ENCODE data around the gene PERM1. TPM values are rescaled to one million over a fixed set of nuclear protein-coding genes. Genes with fewer than 3 reads are reported as not detected.

The PERM1 gene
- total RNA-seq, 6 donors from 2014 or later, result 0.15 to 1.0 (median 0.36) TPM; not detected in 2

GRCh38 chr1:941015-941587 is 40.8 kb downstream of the PERM1 start:
- H3K4me1 ChIP-seq, result peaks cover 33 to 39% (median 34%) of the 10 kb centered on the region in 4 donors
- H3K36me3 ChIP-seq, result peaks cover 3 to 19% (median 17%) of the 10 kb centered on the region in 4 donors
- peak overlapping the region in 3 of 4 donors; percentile 31 to 48 (median 47) for H3K4me3 ChIP-seq
- H3K27ac ChIP-seq, result peak overlapping the region in 3 of 4 donors; percentile 30 to 39 (median 35)
- 6% methylated on average over 35 of the region's 36 CpGs; no CpG with 5 or more reads in 1 of the 2 donors for WGBS, 2 donors
- no peaks in the 10 kb centered on the region for H3K9me3 ChIP-seq
- TF ChIP-seq EP300 (IDR thresholded peaks at IDR 0.05) (no peak), POLR2A (IDR thresholded peaks at IDR 0.05) (no peak), POLR2AphosphoS5 (IDR thresholded peaks at IDR 0.05) (no peak), CTCF (IDR thresholded peaks at IDR 0.05) (no peak)
- DNase-seq, result peak in 1 of 2 donors; percentile 85
- no peak for ATAC-seq (ENCODE audit: low FRiP score in 2 of 2)
- peaks cover 4 to 50% (median 33%) of the 10 kb centered on the region in 4 donors for H3K27me3 ChIP-seq

- ATAC-seq (ENCODE audit: low FRiP score in 2 of 2) (peak in 1 of 2 donors; percentile 31), DNase-seq (peak in 1 of 2 donors; percentile 93)
- 1% methylated on average over 13 to 38 of the region's 86 CpGs for WGBS, 2 donors
- TF ChIP-seq POLR2A (IDR thresholded peaks at IDR 0.05) (no peak), CTCF (IDR thresholded peaks at IDR 0.05) (peak in 1 of 6 experiments; percentile 15)
- Histone ChIP-seq H3K36me3 (peaks cover 0 to 12% (median 10%) of the 10 kb centered on the region in 4 donors), H3K4me1 (peaks cover 38 to 46% (median 40%) of the 10 kb centered on the region in 4 donors), H3K27me3 (peaks cover 6 to 57% (median 40%) of the 10 kb centered on the region in 4 donors), H3K9me3 (no peaks in the 10 kb centered on the region), H3K27ac (peak overlapping the region in 3 of 4 donors; percentile 30 to 39 (median 35)), H3K4me3 (peak overlapping the region in 3 of 4 donors; percentile 31 to 48 (median 47))
Observed at GRCh38 chr1:940107-941014, 41.5 kb downstream of the PERM1 start.

GRCh38 chr1:939511-940106 is 42.3 kb downstream of the PERM1 start:
- Histone ChIP-seq H3K4me3 (peak overlapping the region in 2 of 4 donors; percentile 31 to 47), H3K27me3 (peaks cover 6 to 63% (median 43%) of the 10 kb centered on the region in 4 donors), H3K9me3 (no peaks in the 10 kb centered on the region), H3K27ac (no peak overlapping the region), H3K36me3 (peaks cover 0 to 4% (median 3%) of the 10 kb centered on the region in 4 donors), H3K4me1 (peaks cover 38 to 47% (median 45%) of the 10 kb centered on the region in 4 donors)
- TF ChIP-seq EP300 (IDR thresholded peaks at IDR 0.05) (no peak), POLR2A (IDR thresholded peaks at IDR 0.05) (no peak), POLR2AphosphoS5 (IDR thresholded peaks at IDR 0.05) (no peak), CTCF (IDR thresholded peaks at IDR 0.05) (peak in 1 of 6 experiments; percentile 5)
- DNase-seq, result peak in 1 of 2 donors; percentile 70
- ATAC-seq (ENCODE audit: low FRiP score in 2 of 2), result no peak
- WGBS, 2 donors, result 22 to 29% methylated on average over 7 to 13 of the region's 21 CpGs

- WGBS, 2 donors, result 73 to 87% methylated on average over 6 to 30 of the region's 30 CpGs
- Histone ChIP-seq H3K4me3 (no peak overlapping the region), H3K27ac (no peak overlapping the region), H3K27me3 (peaks cover 6 to 63% (median 43%) of the 10 kb centered on the region in 4 donors), H3K4me1 (peaks cover 38 to 47% (median 45%) of the 10 kb centered on the region in 4 donors), H3K9me3 (no peaks in the 10 kb centered on the region), H3K36me3 (no peaks in the 10 kb centered on the region)
- ATAC-seq (ENCODE audit: low FRiP score in 2 of 2) (no peak), DNase-seq (peak in 1 of 2 donors; percentile 69)
- no peak for TF ChIP-seq EP300 (IDR thresholded peaks at IDR 0.05)
- no peak for TF ChIP-seq CTCF (IDR thresholded peaks at IDR 0.05)
- TF ChIP-seq POLR2A (IDR thresholded peaks at IDR 0.05), result no peak
- TF ChIP-seq POLR2AphosphoS5 (IDR thresholded peaks at IDR 0.05), result no peak
Observed at GRCh38 chr1:938711-939489, 43.0 kb downstream of the PERM1 start.

All from upper lobe of left lung (tissue), 6 donors.